Spleen (tissue), 11 donors: ENCODE data around the gene ROBO1. TPM values are rescaled to one million over a fixed set of nuclear protein-coding genes. Genes with fewer than 3 reads are reported as not detected.

Experiments used
- DNase-seq: peaks from one replicate; pipeline ENCODE4 v3.0.0-alpha.2; 2020
- H3K27ac ChIP-seq, 8 donors: fragments of 200-600 bp; sonication (generic) in 7 of 8; 1 replicate in 4 of 8; 2 replicates in 4 of 8; pipeline versions ENCODE4 v1.5.0 to v1.8.0; 2016 to 2021; ENCODE audit warnings: inconsistent platforms in 4 of 8, mild to moderate bottlenecking in 4 of 8, moderate library complexity in 1 of 8
- H3K27me3 ChIP-seq, 7 donors: fragments of 200-600 bp; sonication (generic) in 6 of 7; replicated peaks in 1 of 7; 1 replicate in 4 of 7; 2 replicates in 3 of 7; pipeline versions ENCODE4 v1.5.0 to v1.8.0; 2016 to 2021; ENCODE audit warnings: inconsistent platforms in 3 of 7, mild to moderate bottlenecking in 1 of 7
- H3K36me3 ChIP-seq, 6 donors: fragments of 200-600 bp; sonication (generic) in 5 of 6; 1 replicate in 4 of 6; 2 replicates in 2 of 6; pipeline versions ENCODE4 v1.5.0 to v1.8.0; 2016 to 2021; ENCODE audit warnings: inconsistent platforms in 2 of 6
- H3K4me1 ChIP-seq, 6 donors: fragments of 200-600 bp; sonication (generic) in 5 of 6; 1 replicate in 3 of 6; 2 replicates in 3 of 6; pipeline versions ENCODE4 v1.5.0 to v1.8.0; 2016 to 2021; ENCODE audit warnings: inconsistent platforms in 3 of 6
- H3K4me3 ChIP-seq, 8 donors: fragments of 200-600 bp; sonication (generic) in 7 of 8; 1 replicate in 4 of 8; 2 replicates in 4 of 8; pipeline versions ENCODE4 v1.5.0 to v1.8.0; 2016 to 2021; ENCODE audit warnings: inconsistent platforms in 4 of 8, mild to moderate bottlenecking in 4 of 8, moderate library complexity in 2 of 8
- H3K9me3 ChIP-seq, 8 donors: fragments of 200-600 bp; sonication (generic) in 7 of 8; 1 replicate in 4 of 8; 2 replicates in 4 of 8; pipeline versions ENCODE4 v1.5.0 to v1.8.0; 2016 to 2021; ENCODE audit warnings: inconsistent platforms in 4 of 8
- POLR2A ChIP-seq, 3 donors: fragments of 450-650 bp; IDR thresholded peaks; one replicate each; pipeline ENCODE4 v1.5.1; 2017; ENCODE audit warnings: antibody characterized with exemption in 3 of 3, mild to moderate bottlenecking in 1 of 3
- POLR2AphosphoS5 ChIP-seq, 3 donors: sonication (generic); formaldehyde crosslinking; IDR thresholded peaks; one replicate each; pipeline ENCODE4 v1.5.1; 2017; ENCODE audit warnings: antibody characterized with exemption in 3 of 3
- WGBS, 5 donors: extraction: QIAGEN DNeasy Blood & Tissue Kit in 3 of 5; methylation state at CpG; one replicate each; pipeline versions ENCODE4 v1.1.5 to v1.1.7; 2013 to 2018; 5-methylcytosine and 5-hydroxymethylcytosine counted together
- intact Hi-C: fragments of 100-400 bp; cut with DNase I; formaldehyde crosslinking; loops from one replicate; pipeline ENCODE4 v1.15.0; 2023; ENCODE audit warnings: low total_unique reads
- polyA plus RNA-seq, 3 donors: library from polyadenylated mRNA; stranded (reverse); fragments of 200-250 nt; gene quantifications; one replicate each; pipeline ENCODE4 v1.2.1, GENCODE V29; 2013
- total RNA-seq, 7 donors: library from RNA; depleted of rRNA in 3 of 7; stranded (reverse); fragments of >200 nt in 3 of 7; fragmentation: NEBNext Ultra II Directional in 4 of 7; extraction: Animal tissue kit (Norgen Biotek cat#: 25700) in 4 of 7; gene quantifications; one replicate each; pipeline versions ENCODE4 v1.1.0 to v1.2.1, GENCODE V29; 2016 to 2021
- TF ChIP-seq, protein P1 (sequence below), 11 experiments: fragments of 200-600 bp in 7 of 11; fragments of 450-650 bp in 4 of 11; sonication (generic) in 4 of 11; IDR thresholded peaks in 8 of 11; conservative IDR thresholded peaks in 3 of 11; 1 replicate in 7 of 11; 2 replicates in 4 of 11; pipeline versions ENCODE4 v1.4.0 to v1.8.0; 2016 to 2021; ENCODE audit warnings: antibody characterized with exemption in 11 of 11, inconsistent platforms in 4 of 11, mild to moderate bottlenecking in 1 of 11
- donor health status: healthy with polysubstance abuse.
- donor health status: DM: no; HTN: no; CAD: no; lungs with moderate emphysema.
- donor health status: DM: no; HTN: no; CAD: no.
- donor health status: Bipolar disorder and iron deficiency.
- donor health status: healthy.
- donor health status: DM: no; HTN: no; CAD: no.
- donor health status: DM: yes; HTN: yes; CAD: no.

Gene ROBO1
- total and polyA plus RNA-seq, 10 donors = 3.4 to 37.3 (median 26.0) TPM

- H3K36me3 ChIP-seq = no peaks in the 10 kb centered on the region
- no peaks in the 10 kb centered on the region for H3K9me3 ChIP-seq
- 67 to 92% (median 91%) methylated on average over 1 of the region's 1 CpG for WGBS, 5 donors
- no peaks in the 10 kb centered on the region for H3K4me1 ChIP-seq
- no peaks in the 10 kb centered on the region for H3K27me3 ChIP-seq
- H3K27ac ChIP-seq = no peak overlapping the region
- no peak for DNase-seq
- intact Hi-C loops = no loop called here
- TF ChIP-seq POLR2AphosphoS5 (IDR thresholded peaks at IDR 0.05) (no peak), POLR2A (IDR thresholded peaks at IDR 0.05) (no peak)
- TF ChIP-seq, protein P1, sequence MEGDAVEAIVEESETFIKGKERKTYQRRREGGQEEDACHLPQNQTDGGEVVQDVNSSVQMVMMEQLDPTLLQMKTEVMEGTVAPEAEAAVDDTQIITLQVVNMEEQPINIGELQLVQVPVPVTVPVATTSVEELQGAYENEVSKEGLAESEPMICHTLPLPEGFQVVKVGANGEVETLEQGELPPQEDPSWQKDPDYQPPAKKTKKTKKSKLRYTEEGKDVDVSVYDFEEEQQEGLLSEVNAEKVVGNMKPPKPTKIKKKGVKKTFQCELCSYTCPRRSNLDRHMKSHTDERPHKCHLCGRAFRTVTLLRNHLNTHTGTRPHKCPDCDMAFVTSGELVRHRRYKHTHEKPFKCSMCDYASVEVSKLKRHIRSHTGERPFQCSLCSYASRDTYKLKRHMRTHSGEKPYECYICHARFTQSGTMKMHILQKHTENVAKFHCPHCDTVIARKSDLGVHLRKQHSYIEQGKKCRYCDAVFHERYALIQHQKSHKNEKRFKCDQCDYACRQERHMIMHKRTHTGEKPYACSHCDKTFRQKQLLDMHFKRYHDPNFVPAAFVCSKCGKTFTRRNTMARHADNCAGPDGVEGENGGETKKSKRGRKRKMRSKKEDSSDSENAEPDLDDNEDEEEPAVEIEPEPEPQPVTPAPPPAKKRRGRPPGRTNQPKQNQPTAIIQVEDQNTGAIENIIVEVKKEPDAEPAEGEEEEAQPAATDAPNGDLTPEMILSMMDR (IDR thresholded peaks at IDR 0.05 in 8 of 11, conservative IDR thresholded peaks at IDR 0.05 in 3 of 11) = no peak
- no peak overlapping the region for H3K4me3 ChIP-seq
Observed at GRCh38 chr3:79405183-79405582, 362.6 kb downstream of the ROBO1 start.

- no peak for DNase-seq
- Histone ChIP-seq H3K27ac (no peak overlapping the region), H3K27me3 (no peaks in the 10 kb centered on the region), H3K4me3 (no peak overlapping the region), H3K4me1 (no peaks in the 10 kb centered on the region), H3K36me3 (no peaks in the 10 kb centered on the region), H3K9me3 (peaks cover 0 to 6% (median 0%) of the 10 kb centered on the region in 8 donors)
- TF ChIP-seq POLR2AphosphoS5 (IDR thresholded peaks at IDR 0.05) (no peak), POLR2A (IDR thresholded peaks at IDR 0.05) (no peak)
- TF ChIP-seq, protein P1 (IDR thresholded peaks at IDR 0.05 in 8 of 11, conservative IDR thresholded peaks at IDR 0.05 in 3 of 11) = no peak
- intact Hi-C loops = no loop called here
- 80 to 90% (median 86%) methylated on average over 2 of the region's 2 CpGs for WGBS, 5 donors
Observed at GRCh38 chr3:79396595-79396994, 371.2 kb downstream of the ROBO1 start.

GRCh38 chr3:79392479-79392878 lies 375.3 kb downstream of the ROBO1 start:
- Histone ChIP-seq H3K27me3 (no peaks in the 10 kb centered on the region), H3K27ac (no peak overlapping the region), H3K36me3 (no peaks in the 10 kb centered on the region), H3K4me1 (no peaks in the 10 kb centered on the region), H3K4me3 (no peak overlapping the region), H3K9me3 (peaks cover 0 to 4% (median 0%) of the 10 kb centered on the region in 8 donors)
- TF ChIP-seq, protein P1 (IDR thresholded peaks at IDR 0.05 in 8 of 11, conservative IDR thresholded peaks at IDR 0.05 in 3 of 11) = no peak
- TF ChIP-seq POLR2A (IDR thresholded peaks at IDR 0.05) (no peak), POLR2AphosphoS5 (IDR thresholded peaks at IDR 0.05) (no peak)
- no peak for DNase-seq
- intact Hi-C loops = no loop called here
- 84 to 94% (median 91%) methylated on average over 1 of the region's 1 CpG for WGBS, 5 donors

DNA sequence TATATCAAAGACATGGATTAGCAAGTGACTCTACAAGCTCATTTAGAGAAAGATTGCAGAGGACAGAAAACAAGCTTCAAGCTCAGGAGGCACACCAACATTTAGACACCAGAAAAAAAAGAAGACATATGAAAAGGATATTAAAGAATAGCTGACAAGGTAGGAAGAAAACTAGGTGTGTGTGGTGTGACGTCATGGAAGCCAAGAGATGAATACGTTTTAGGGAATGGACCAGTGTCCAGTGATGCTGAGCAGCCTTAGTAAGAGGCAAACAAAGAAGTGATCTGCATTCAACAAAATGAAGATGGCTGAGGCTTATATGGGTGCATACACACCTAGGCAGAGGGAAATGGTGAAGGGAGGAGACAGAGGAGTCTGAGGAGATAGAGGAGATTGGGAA lies 377.4 kb downstream of the ROBO1 start:
- H3K36me3 ChIP-seq = no peaks in the 10 kb centered on the region
- H3K9me3 ChIP-seq = peaks cover 0 to 4% (median 0%) of the 10 kb centered on the region in 8 donors
- H3K27me3 ChIP-seq = no peaks in the 10 kb centered on the region
- intact Hi-C loops = no loop called here
- no peak overlapping the region for H3K4me3 ChIP-seq
- TF ChIP-seq, protein P1 (IDR thresholded peaks at IDR 0.05 in 8 of 11, conservative IDR thresholded peaks at IDR 0.05 in 3 of 11) = no peak
- TF ChIP-seq POLR2A (IDR thresholded peaks at IDR 0.05) (no peak), POLR2AphosphoS5 (IDR thresholded peaks at IDR 0.05) (no peak)
- 77 to 90% (median 86%) methylated on average over 2 of the region's 2 CpGs for WGBS, 5 donors
- H3K27ac ChIP-seq = no peak overlapping the region
- no peaks in the 10 kb centered on the region for H3K4me1 ChIP-seq
- no peak for DNase-seq
